Measurements from ENCODE around the gene MAD1L1.

MAD1L1 gene

GRCh38 chr7:1988533-1988930 is 244.2 kb downstream of the MAD1L1 start:
- no peak for TF ChIP-seq CTCF (IDR thresholded peaks at IDR 0.05)
- Mint-ChIP-seq H3K4me3 (no peak overlapping the region), H3K4me1 (peaks cover 15% of the 10 kb centered on the region), H3K36me3 (ENCODE audit: low read depth) (peaks cover 5% of the 10 kb centered on the region), H3K9me3 (no peaks in the 10 kb centered on the region), H3K27me3 (ENCODE audit: low read depth, poor library complexity) (no peaks in the 10 kb centered on the region), H3K27ac (no peak overlapping the region)
- no peak for DNase-seq

- Mint-ChIP-seq H3K27ac (no peak overlapping the region), H3K4me3 (no peak overlapping the region), H3K4me1 (peaks cover 15% of the 10 kb centered on the region), H3K36me3 (ENCODE audit: low read depth) (peaks cover 5% of the 10 kb centered on the region), H3K9me3 (no peaks in the 10 kb centered on the region), H3K27me3 (ENCODE audit: low read depth, poor library complexity) (no peaks in the 10 kb centered on the region)
- TF ChIP-seq CTCF (IDR thresholded peaks at IDR 0.05): no peak
- no peak for DNase-seq
Observed at GRCh38 chr7:1987591-1988532, 244.9 kb downstream of the MAD1L1 start.

- DNase-seq: no peak
- Mint-ChIP-seq H3K27ac (no peak overlapping the region), H3K9me3 (no peaks in the 10 kb centered on the region), H3K36me3 (ENCODE audit: low read depth) (peaks cover 5% of the 10 kb centered on the region), H3K27me3 (ENCODE audit: low read depth, poor library complexity) (no peaks in the 10 kb centered on the region), H3K4me1 (peaks cover 15% of the 10 kb centered on the region), H3K4me3 (no peak overlapping the region)
- no peak for TF ChIP-seq CTCF (IDR thresholded peaks at IDR 0.05)
Observed at GRCh38 chr7:1987084-1987535, 245.6 kb downstream of the MAD1L1 start.

GRCh38 chr7:1986366-1987083 is 246.2 kb downstream of the MAD1L1 start:
- Mint-ChIP-seq H3K9me3 (no peaks in the 10 kb centered on the region), H3K27me3 (ENCODE audit: low read depth, poor library complexity) (no peaks in the 10 kb centered on the region), H3K4me1 (peaks cover 15% of the 10 kb centered on the region), H3K27ac (no peak overlapping the region), H3K36me3 (ENCODE audit: low read depth) (peaks cover 5% of the 10 kb centered on the region), H3K4me3 (no peak overlapping the region)
- DNase-seq: no peak
- no peak for TF ChIP-seq CTCF (IDR thresholded peaks at IDR 0.05)

- Mint-ChIP-seq H3K27me3 (ENCODE audit: low read depth, poor library complexity) (no peaks in the 10 kb centered on the region), H3K4me3 (no peak overlapping the region), H3K4me1 (peaks cover 17% of the 10 kb centered on the region), H3K36me3 (ENCODE audit: low read depth) (peaks cover 5% of the 10 kb centered on the region), H3K27ac (peak overlapping the region; percentile 86), H3K9me3 (no peaks in the 10 kb centered on the region)
- no peak for TF ChIP-seq CTCF (IDR thresholded peaks at IDR 0.05)
- DNase-seq: no peak
Observed at GRCh38 chr7:1985936-1986335, 246.8 kb downstream of the MAD1L1 start.

Measured in nephron progenitor cell (in vitro differentiated cells).